Measurements from ENCODE around the gene TCF21.

The TCF21 gene

GRCh38 chr6:133888929-133889556 is at the start of gene TCF21:
TSS of gene TCF21 (plus strand) at chr6:133889113. CDS start at chr6:133889398, 285 bp downstream.
- Histone ChIP-seq H2AFZ (ENCODE audit: low read length) (no peak within 1 kb of the TSS), H3K79me2 (ENCODE audit: insufficient read depth, low read length) (no peaks in the 10 kb centered on the region), H3K36me3 (ENCODE audit: insufficient read depth, low read length) (no peaks in the 10 kb centered on the region), H3K9me3 (ENCODE audit: insufficient read depth, low read depth, low read length) (no peaks in the 10 kb centered on the region), H3F3A (ENCODE audit: low read depth) (no peaks in the 10 kb centered on the region), H3K9ac (ENCODE audit: low read depth, low read length, poor library complexity, severe bottlenecking) (no peak within 1 kb of the TSS), H3K4me3 (ENCODE audit: low read length, poor library complexity, severe bottlenecking) (no peak within 1 kb of the TSS), H4K20me1 (ENCODE audit: insufficient read depth, low read length, poor library complexity, severe bottlenecking) (no peaks in the 10 kb centered on the region), H3K4me2 (ENCODE audit: low read depth, low read length, poor library complexity, severe bottlenecking) (no peak within 1 kb of the TSS), H3K4me1 (ENCODE audit: insufficient read depth, low read length, poor library complexity, severe bottlenecking) (peaks cover under 1% of the 10 kb centered on the region), H3K27me3 (ENCODE audit: insufficient read depth, low read length, poor library complexity, severe bottlenecking) (no peaks in the 10 kb centered on the region), H3K9me2 (replicated peaks; ENCODE audit: low read depth, low read length) (no peaks in the 10 kb centered on the region)
- TF ChIP-seq EZH2phosphoT487 (IDR thresholded peaks at IDR 0.05; ENCODE audit: borderline replicate concordance), result no peak
- TF ChIP-seq, protein P1, sequence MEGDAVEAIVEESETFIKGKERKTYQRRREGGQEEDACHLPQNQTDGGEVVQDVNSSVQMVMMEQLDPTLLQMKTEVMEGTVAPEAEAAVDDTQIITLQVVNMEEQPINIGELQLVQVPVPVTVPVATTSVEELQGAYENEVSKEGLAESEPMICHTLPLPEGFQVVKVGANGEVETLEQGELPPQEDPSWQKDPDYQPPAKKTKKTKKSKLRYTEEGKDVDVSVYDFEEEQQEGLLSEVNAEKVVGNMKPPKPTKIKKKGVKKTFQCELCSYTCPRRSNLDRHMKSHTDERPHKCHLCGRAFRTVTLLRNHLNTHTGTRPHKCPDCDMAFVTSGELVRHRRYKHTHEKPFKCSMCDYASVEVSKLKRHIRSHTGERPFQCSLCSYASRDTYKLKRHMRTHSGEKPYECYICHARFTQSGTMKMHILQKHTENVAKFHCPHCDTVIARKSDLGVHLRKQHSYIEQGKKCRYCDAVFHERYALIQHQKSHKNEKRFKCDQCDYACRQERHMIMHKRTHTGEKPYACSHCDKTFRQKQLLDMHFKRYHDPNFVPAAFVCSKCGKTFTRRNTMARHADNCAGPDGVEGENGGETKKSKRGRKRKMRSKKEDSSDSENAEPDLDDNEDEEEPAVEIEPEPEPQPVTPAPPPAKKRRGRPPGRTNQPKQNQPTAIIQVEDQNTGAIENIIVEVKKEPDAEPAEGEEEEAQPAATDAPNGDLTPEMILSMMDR (conservative IDR thresholded peaks at IDR 0.05; ENCODE audit: low read length), result no peak

DNA sequence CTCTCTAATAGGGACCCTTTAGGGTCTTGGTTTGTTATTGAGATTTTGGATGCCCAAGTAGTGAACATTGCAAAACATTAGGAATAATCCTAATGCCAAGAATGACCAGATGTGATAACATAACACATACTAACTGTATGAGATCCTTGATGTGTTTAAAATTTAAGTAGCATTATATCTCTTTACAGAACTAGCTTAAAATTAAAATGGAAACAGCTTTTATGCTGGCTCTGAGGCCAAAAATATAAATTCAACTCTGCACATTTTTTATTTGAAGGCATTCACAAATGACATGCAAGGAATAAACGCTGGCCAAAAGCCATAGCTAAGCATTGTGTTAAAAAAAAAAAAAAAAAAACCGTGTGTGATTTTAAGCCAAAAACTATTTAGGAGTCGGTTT is 47.7 kb upstream of the TCF21 start:
- no peak for TF ChIP-seq EZH2phosphoT487 (IDR thresholded peaks at IDR 0.05; ENCODE audit: borderline replicate concordance)
- TF ChIP-seq, protein P1 (conservative IDR thresholded peaks at IDR 0.05; ENCODE audit: low read length), result no peak
- Histone ChIP-seq H3F3A (ENCODE audit: low read depth) (no peaks in the 10 kb centered on the region), H3K4me3 (ENCODE audit: low read length, poor library complexity, severe bottlenecking) (no peak overlapping the region), H3K36me3 (ENCODE audit: insufficient read depth, low read length) (no peaks in the 10 kb centered on the region), H4K20me1 (ENCODE audit: insufficient read depth, low read length, poor library complexity, severe bottlenecking) (no peaks in the 10 kb centered on the region), H3K79me2 (ENCODE audit: insufficient read depth, low read length) (no peaks in the 10 kb centered on the region), H3K27me3 (ENCODE audit: insufficient read depth, low read length, poor library complexity, severe bottlenecking) (peaks cover 9% of the 10 kb centered on the region), H3K9me2 (replicated peaks; ENCODE audit: low read depth, low read length) (no peaks in the 10 kb centered on the region), H3K4me1 (ENCODE audit: insufficient read depth, low read length, poor library complexity, severe bottlenecking) (no peaks in the 10 kb centered on the region), H3K9me3 (ENCODE audit: insufficient read depth, low read depth, low read length) (no peaks in the 10 kb centered on the region), H2AFZ (ENCODE audit: low read length) (no peak overlapping the region), H3K4me2 (ENCODE audit: low read depth, low read length, poor library complexity, severe bottlenecking) (no peak overlapping the region), H3K9ac (ENCODE audit: low read depth, low read length, poor library complexity, severe bottlenecking) (no peak overlapping the region)

- no peaks in the 10 kb centered on the region for H3K79me2 ChIP-seq (ENCODE audit: insufficient read depth, low read length)
- no peaks in the 10 kb centered on the region for H4K20me1 ChIP-seq (ENCODE audit: insufficient read depth, low read length, poor library complexity, severe bottlenecking)
- no peak overlapping the region for H3K4me2 ChIP-seq (ENCODE audit: low read depth, low read length, poor library complexity, severe bottlenecking)
- H2AFZ ChIP-seq (ENCODE audit: low read length), result no peak overlapping the region
- H3F3A ChIP-seq (ENCODE audit: low read depth), result no peaks in the 10 kb centered on the region
- no peak overlapping the region for H3K9ac ChIP-seq (ENCODE audit: low read depth, low read length, poor library complexity, severe bottlenecking)
- H3K27me3 ChIP-seq (ENCODE audit: insufficient read depth, low read length, poor library complexity, severe bottlenecking), result peaks cover 9% of the 10 kb centered on the region
- no peaks in the 10 kb centered on the region for H3K4me1 ChIP-seq (ENCODE audit: insufficient read depth, low read length, poor library complexity, severe bottlenecking)
- no peaks in the 10 kb centered on the region for H3K9me3 ChIP-seq (ENCODE audit: insufficient read depth, low read depth, low read length)
- no peak for TF ChIP-seq EZH2phosphoT487 (IDR thresholded peaks at IDR 0.05; ENCODE audit: borderline replicate concordance)
- TF ChIP-seq, protein P1 (conservative IDR thresholded peaks at IDR 0.05; ENCODE audit: low read length), result no peak
- no peaks in the 10 kb centered on the region for H3K9me2 ChIP-seq (replicated peaks; ENCODE audit: low read depth, low read length)
- no peaks in the 10 kb centered on the region for H3K36me3 ChIP-seq (ENCODE audit: insufficient read depth, low read length)
- H3K4me3 ChIP-seq (ENCODE audit: low read length, poor library complexity, severe bottlenecking), result no peak overlapping the region
Measured at GRCh38 chr6:133843098-133843497, 45.8 kb upstream of the TCF21 start.
